Measurements from ENCODE around the gene SORCS2. TPM values are rescaled to one million over a fixed set of nuclear protein-coding genes. Genes with fewer than 3 reads are reported as not detected.

SORCS2 gene
- total and polyA plus RNA-seq, 2 donors (not counting 1 experiment from before 2014, with no cell fraction given), result not detected

DNA sequence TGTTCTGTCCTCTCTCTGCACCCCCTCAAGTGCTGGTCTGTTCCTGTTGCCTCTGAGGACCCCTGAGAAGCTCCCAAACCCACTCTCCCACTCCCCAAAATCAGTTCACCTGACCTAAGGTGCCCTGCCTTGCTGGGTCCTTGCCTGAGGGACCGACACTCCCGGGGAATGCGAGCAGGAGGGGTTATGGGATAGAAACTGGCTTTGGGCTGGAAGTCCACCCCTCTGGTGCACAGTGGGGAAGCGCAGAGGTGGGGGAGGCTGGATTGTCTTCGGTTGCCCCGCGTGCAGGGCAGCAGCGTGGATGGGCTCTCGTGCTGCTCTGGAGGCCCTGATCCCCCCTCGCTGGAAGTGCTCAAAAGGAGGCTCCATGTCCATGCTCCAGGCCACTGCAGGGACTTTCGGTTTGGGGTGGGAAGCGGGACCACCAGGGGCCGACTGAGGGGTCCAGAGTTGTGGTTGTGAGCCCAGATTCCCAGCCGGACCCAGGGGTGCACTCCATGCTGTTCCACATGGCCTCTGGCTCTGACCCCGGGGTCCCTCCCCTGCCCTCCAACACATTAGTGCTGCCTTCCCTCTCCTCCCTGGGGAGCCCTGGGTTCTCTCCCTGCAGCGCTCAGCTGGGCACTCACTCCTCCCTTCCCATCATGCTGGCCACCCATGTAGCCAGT is 7.6 kb downstream of the SORCS2 start:
- H3K4me2 ChIP-seq (replicated peaks; ENCODE audit: low read depth, low read length, poor library complexity, severe bottlenecking), result no peak overlapping the region
- H3K27ac ChIP-seq (ENCODE audit: low read length in 2 of 2), result no peak overlapping the region
- intact Hi-C loops (cut with micrococcal nuclease), result no loop called here
- DNase-seq (no peak), ATAC-seq (ENCODE audit: low read depth) (no peak)
- Mint-ChIP-seq H3K9me3 (ENCODE audit: insufficient read depth) (no peaks in the 10 kb centered on the region), H3K4me3 (no peak overlapping the region), H3K27me3 (peaks cover 35% of the 10 kb centered on the region), H3K27ac (no peak overlapping the region), H3K4me1 (no peaks in the 10 kb centered on the region)
- CTCF ChIA-PET, result no interaction called here
- H2AFZ ChIP-seq (ENCODE audit: insufficient read depth, low read depth, low read length, poor library complexity, severe bottlenecking), result no peak overlapping the region
- H4K20me1 ChIP-seq (ENCODE audit: control insufficient read depth, insufficient read depth, low read length, poor library complexity, severe bottlenecking), result no peaks in the 10 kb centered on the region
- H3K79me2 ChIP-seq (ENCODE audit: control insufficient read depth, insufficient read depth, low read length), result no peaks in the 10 kb centered on the region
- no peaks in the 10 kb centered on the region for H3K36me3 ChIP-seq (replicated peaks in 1 of 2; ENCODE audit: control extremely low read depth in 1 of 2, control insufficient read depth in 1 of 2, extremely low read depth in 1 of 2, insufficient read depth in 2 of 2, low read length in 1 of 2)
- H3K4me1 ChIP-seq (ENCODE audit: control insufficient read depth in 2 of 2, insufficient read depth in 2 of 2, low read length in 2 of 2), result no peaks in the 10 kb centered on the region
- no peak overlapping the region for H3K9ac ChIP-seq (ENCODE audit: low read length)
- POLR2A ChIA-PET, result no interaction called here
- TF ChIP-seq, protein P1, sequence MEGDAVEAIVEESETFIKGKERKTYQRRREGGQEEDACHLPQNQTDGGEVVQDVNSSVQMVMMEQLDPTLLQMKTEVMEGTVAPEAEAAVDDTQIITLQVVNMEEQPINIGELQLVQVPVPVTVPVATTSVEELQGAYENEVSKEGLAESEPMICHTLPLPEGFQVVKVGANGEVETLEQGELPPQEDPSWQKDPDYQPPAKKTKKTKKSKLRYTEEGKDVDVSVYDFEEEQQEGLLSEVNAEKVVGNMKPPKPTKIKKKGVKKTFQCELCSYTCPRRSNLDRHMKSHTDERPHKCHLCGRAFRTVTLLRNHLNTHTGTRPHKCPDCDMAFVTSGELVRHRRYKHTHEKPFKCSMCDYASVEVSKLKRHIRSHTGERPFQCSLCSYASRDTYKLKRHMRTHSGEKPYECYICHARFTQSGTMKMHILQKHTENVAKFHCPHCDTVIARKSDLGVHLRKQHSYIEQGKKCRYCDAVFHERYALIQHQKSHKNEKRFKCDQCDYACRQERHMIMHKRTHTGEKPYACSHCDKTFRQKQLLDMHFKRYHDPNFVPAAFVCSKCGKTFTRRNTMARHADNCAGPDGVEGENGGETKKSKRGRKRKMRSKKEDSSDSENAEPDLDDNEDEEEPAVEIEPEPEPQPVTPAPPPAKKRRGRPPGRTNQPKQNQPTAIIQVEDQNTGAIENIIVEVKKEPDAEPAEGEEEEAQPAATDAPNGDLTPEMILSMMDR (IDR thresholded peaks at IDR 0.05), result no peak
- TF ChIP-seq EZH2 (IDR thresholded peaks at IDR 0.05; ENCODE audit: borderline replicate concordance, insufficient read depth, low read depth, low read length, poor library complexity, severe bottlenecking), result no peak
- no peak overlapping the region for H3K4me3 ChIP-seq (ENCODE audit: control extremely low read depth in 1 of 5, extremely low read depth in 1 of 5, insufficient read depth in 1 of 5, low read depth in 2 of 5, low read length in 4 of 5)
- peaks cover 0 to 11% (median 3%) of the 10 kb centered on the region in 4 experiments for H3K27me3 ChIP-seq (replicated peaks in 1 of 4; ENCODE audit: control extremely low read depth in 1 of 4, control insufficient read depth in 3 of 4, insufficient read depth in 4 of 4, low read length in 3 of 4)
- H3K9me3 ChIP-seq (ENCODE audit: control extremely low read depth in 1 of 3, control insufficient read depth in 2 of 3, insufficient read depth in 1 of 3, low read length in 2 of 3), result no peaks in the 10 kb centered on the region
- 81% methylated on average over 16 of the region's 16 CpGs for WGBS (ENCODE audit: insufficient coverage)

DNA sequence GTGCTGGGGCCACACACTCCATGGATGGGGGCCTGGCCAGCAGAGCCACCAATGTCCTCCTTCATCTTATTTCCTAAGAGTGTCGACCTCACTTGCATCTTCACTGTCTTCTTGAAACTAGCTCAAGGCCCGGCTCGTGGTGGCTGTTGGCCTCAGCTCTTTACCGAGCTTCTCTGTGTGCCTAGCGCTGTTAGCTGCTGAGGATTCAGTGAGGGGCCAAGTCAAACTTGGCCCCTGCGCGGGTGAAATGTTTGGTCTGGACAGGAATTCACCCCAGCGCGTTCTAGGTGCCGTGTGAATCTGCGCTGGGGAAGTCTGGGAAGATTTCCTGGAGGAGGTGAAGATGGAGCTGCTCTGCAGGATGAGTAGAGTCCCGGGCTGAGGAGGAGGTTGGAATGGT is 8.5 kb downstream of the SORCS2 start:
- Mint-ChIP-seq H3K27ac (no peak overlapping the region), H3K9me3 (ENCODE audit: insufficient read depth) (no peaks in the 10 kb centered on the region), H3K4me1 (no peaks in the 10 kb centered on the region), H3K27me3 (peaks cover 26% of the 10 kb centered on the region), H3K4me3 (no peak overlapping the region)
- no peak overlapping the region for H3K4me2 ChIP-seq (replicated peaks; ENCODE audit: low read depth, low read length, poor library complexity, severe bottlenecking)
- no peaks in the 10 kb centered on the region for H3K9me3 ChIP-seq (ENCODE audit: control extremely low read depth in 1 of 3, control insufficient read depth in 2 of 3, insufficient read depth in 1 of 3, low read length in 2 of 3)
- ChIA-PET CTCF (no interaction called here), POLR2A (no interaction called here)
- H4K20me1 ChIP-seq (ENCODE audit: control insufficient read depth, insufficient read depth, low read length, poor library complexity, severe bottlenecking), result no peaks in the 10 kb centered on the region
- H3K36me3 ChIP-seq (replicated peaks in 1 of 2; ENCODE audit: control extremely low read depth in 1 of 2, control insufficient read depth in 1 of 2, extremely low read depth in 1 of 2, insufficient read depth in 2 of 2, low read length in 1 of 2), result no peaks in the 10 kb centered on the region
- no peak overlapping the region for H3K9ac ChIP-seq (ENCODE audit: low read length)
- H3K4me3 ChIP-seq (ENCODE audit: control extremely low read depth in 1 of 5, extremely low read depth in 1 of 5, insufficient read depth in 1 of 5, low read depth in 2 of 5, low read length in 4 of 5), result no peak overlapping the region
- peaks cover 0 to 11% (median under 1%) of the 10 kb centered on the region in 4 experiments for H3K27me3 ChIP-seq (replicated peaks in 1 of 4; ENCODE audit: control extremely low read depth in 1 of 4, control insufficient read depth in 3 of 4, insufficient read depth in 4 of 4, low read length in 3 of 4)
- no peaks in the 10 kb centered on the region for H3K79me2 ChIP-seq (ENCODE audit: control insufficient read depth, insufficient read depth, low read length)
- H3K27ac ChIP-seq (ENCODE audit: low read length in 2 of 2), result no peak overlapping the region
- 91% methylated on average over 12 of the region's 12 CpGs for WGBS (ENCODE audit: insufficient coverage)
- DNase-seq (no peak), ATAC-seq (ENCODE audit: low read depth) (no peak)
- H2AFZ ChIP-seq (ENCODE audit: insufficient read depth, low read depth, low read length, poor library complexity, severe bottlenecking), result no peak overlapping the region
- intact Hi-C loops (cut with micrococcal nuclease), result no loop called here
- no peak for TF ChIP-seq EZH2 (IDR thresholded peaks at IDR 0.05; ENCODE audit: borderline replicate concordance, insufficient read depth, low read depth, low read length, poor library complexity, severe bottlenecking)
- TF ChIP-seq, protein P1 (IDR thresholded peaks at IDR 0.05), result no peak
- H3K4me1 ChIP-seq (ENCODE audit: control insufficient read depth in 2 of 2, insufficient read depth in 2 of 2, low read length in 2 of 2), result no peaks in the 10 kb centered on the region
